Mesothelial cell of epicardium (in vitro differentiated cells): ENCODE data around the gene CD247. TPM values are rescaled to one million over a fixed set of nuclear protein-coding genes. Genes with fewer than 3 reads are reported as not detected.

Experiments
- DNase-seq, 2 experiments: peaks; one replicate each; pipeline ENCODE4 v3.0.0; 2021; ENCODE audit warnings: low spot score in 2 of 2; ENCODE audit not compliant: unreplicated experiment in 2 of 2
- H3K27ac Mint-ChIP-seq: 2 replicates; pipeline ENCODE4 v1.8.0; 2021; ENCODE audit warnings: mixed read lengths
- H3K27me3 Mint-ChIP-seq: 2 replicates; pipeline ENCODE4 v1.8.0; 2021; ENCODE audit warnings: low read depth, mixed read lengths
- H3K36me3 Mint-ChIP-seq: 2 replicates; pipeline ENCODE4 v1.8.0; 2021; ENCODE audit warnings: mixed read lengths
- H3K4me1 Mint-ChIP-seq: 2 replicates; pipeline ENCODE4 v1.8.0; 2021; ENCODE audit warnings: mixed read lengths
- H3K4me3 Mint-ChIP-seq: 2 replicates; pipeline ENCODE4 v1.8.0; 2021; ENCODE audit warnings: mild to moderate bottlenecking, moderate library complexity, mixed read lengths
- H3K9me3 Mint-ChIP-seq: 2 replicates; pipeline ENCODE4 v1.8.0; 2021; ENCODE audit warnings: mixed read lengths
- CTCF ChIP-seq: fragments of 200-600 bp; sonication (generic); IDR thresholded peaks from one replicate; pipeline ENCODE4 v1.5.0; 2021; ENCODE audit warnings: antibody characterized with exemption; ENCODE audit not compliant: unreplicated experiment
- total RNA-seq: library from RNA; stranded (reverse); gene quantifications from 3 replicates; pipeline ENCODE4 v1.2.1, GENCODE V29; 2021

CD247 gene
- total RNA-seq, 1 donor from 2014 or later, result 0.13 TPM

GRCh38 chr1:167509587-167509986 lies 8.7 kb downstream of the CD247 start:
- H3K36me3 Mint-ChIP-seq, result no peaks in the 10 kb centered on the region
- peaks cover 12% of the 10 kb centered on the region for H3K27me3 Mint-ChIP-seq
- DNase-seq, result no peak
- no peaks in the 10 kb centered on the region for H3K9me3 Mint-ChIP-seq
- H3K27ac Mint-ChIP-seq, result no peak overlapping the region
- no peak overlapping the region for H3K4me3 Mint-ChIP-seq
- TF ChIP-seq CTCF, result no peak
- no peaks in the 10 kb centered on the region for H3K4me1 Mint-ChIP-seq

- Mint-ChIP-seq H3K9me3 (no peaks in the 10 kb centered on the region), H3K4me1 (no peaks in the 10 kb centered on the region), H3K27me3 (peaks cover 21% of the 10 kb centered on the region), H3K27ac (no peak overlapping the region), H3K4me3 (no peak overlapping the region), H3K36me3 (no peaks in the 10 kb centered on the region)
- no peak for TF ChIP-seq CTCF
- DNase-seq, result no peak
These were observed 10.6 kb downstream of the CD247 start for GRCh38 chr1:167507719-167508118.

GRCh38 chr1:167504467-167504827 lies 13.9 kb downstream of the CD247 start:
- no peak for TF ChIP-seq CTCF
- Mint-ChIP-seq H3K27me3 (peaks cover 25% of the 10 kb centered on the region), H3K27ac (no peak overlapping the region), H3K9me3 (no peaks in the 10 kb centered on the region), H3K4me3 (no peak overlapping the region), H3K36me3 (no peaks in the 10 kb centered on the region), H3K4me1 (no peaks in the 10 kb centered on the region)
- no peak for DNase-seq

- DNase-seq, result no peak
- H3K27me3 Mint-ChIP-seq, result peaks cover 23% of the 10 kb centered on the region
- no peaks in the 10 kb centered on the region for H3K36me3 Mint-ChIP-seq
- no peak overlapping the region for H3K27ac Mint-ChIP-seq
- no peak for TF ChIP-seq CTCF
- H3K4me1 Mint-ChIP-seq, result no peaks in the 10 kb centered on the region
- no peaks in the 10 kb centered on the region for H3K9me3 Mint-ChIP-seq
- H3K4me3 Mint-ChIP-seq, result no peak overlapping the region
These were observed 14.5 kb downstream of the CD247 start for GRCh38 chr1:167503626-167504466.

- Mint-ChIP-seq H3K4me3 (no peak overlapping the region), H3K4me1 (no peaks in the 10 kb centered on the region), H3K27ac (no peak overlapping the region), H3K9me3 (no peaks in the 10 kb centered on the region), H3K36me3 (no peaks in the 10 kb centered on the region), H3K27me3 (peaks cover 27% of the 10 kb centered on the region)
- TF ChIP-seq CTCF, result no peak
- DNase-seq, result no peak
These were observed 15.4 kb downstream of the CD247 start for GRCh38 chr1:167502719-167503462.
